C1 segment of cervical spinal cord (tissue), 14 donors: ENCODE measurements around the gene ODAD3.
"Not testable (repeated sequence)": the region's sequence is repeated elsewhere in the genome, so short reads cannot be mapped to it uniquely, and the experiment has no call there.

Experiments
- DNase-seq, 14 donors: peaks; one replicate each; lab custom pipeline; 2025; lab: John Stamatoyannopoulos, UW

ODAD3 gene

GRCh38 chr19:11435057-11435832, at the start of gene ODAD3, which contains the start of gene PRKCSH:
Gene ODAD3, minus strand, starts transcription at chr19:11435121. Its CDS starts 105 bp downstream, at chr19:11435016.
Gene PRKCSH, plus strand, starts transcription at chr19:11435635. Its CDS starts 483 bp downstream, at chr19:11436118.
- peak; percentile 98 to 100 (median 100) for DNase-seq

DNA sequence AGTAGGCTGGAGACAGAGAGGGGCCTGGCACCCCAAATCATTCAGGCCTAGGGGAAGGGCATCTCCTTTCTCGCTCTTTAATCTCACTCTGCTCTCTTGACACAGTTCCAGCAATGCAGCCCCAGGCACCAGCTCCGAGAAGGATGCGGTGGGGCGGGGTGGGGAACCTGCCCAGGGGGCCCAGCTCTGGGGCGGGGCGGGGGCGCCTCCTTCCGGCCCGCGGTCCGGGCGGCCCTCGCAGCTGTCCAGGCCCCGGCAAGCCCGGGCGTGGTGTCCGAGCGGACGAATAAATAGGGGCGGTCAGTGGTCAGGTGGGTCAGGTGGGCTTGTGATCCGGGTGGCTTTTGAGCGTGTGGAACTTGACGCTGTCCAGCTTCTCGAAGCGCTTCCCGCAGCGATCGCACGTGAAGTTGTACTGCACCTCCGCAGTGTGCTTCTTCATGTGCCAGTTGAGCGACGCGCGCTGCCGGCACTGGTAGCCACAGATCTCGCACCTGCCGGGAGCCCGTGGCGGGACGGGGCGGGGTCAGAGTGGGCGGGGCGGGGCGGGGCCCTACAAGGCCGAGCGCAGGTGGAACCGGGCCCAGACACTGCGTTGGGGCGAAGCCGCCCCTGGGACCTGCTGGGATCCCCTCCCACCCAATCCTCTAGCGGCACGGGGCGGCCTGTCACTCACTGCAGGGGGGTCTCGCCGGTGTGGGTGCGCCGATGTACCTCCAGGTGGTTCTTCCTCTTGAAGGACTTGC, 48.6 kb upstream of the ODAD3 start:
- DNase-seq, result no peak

DNA sequence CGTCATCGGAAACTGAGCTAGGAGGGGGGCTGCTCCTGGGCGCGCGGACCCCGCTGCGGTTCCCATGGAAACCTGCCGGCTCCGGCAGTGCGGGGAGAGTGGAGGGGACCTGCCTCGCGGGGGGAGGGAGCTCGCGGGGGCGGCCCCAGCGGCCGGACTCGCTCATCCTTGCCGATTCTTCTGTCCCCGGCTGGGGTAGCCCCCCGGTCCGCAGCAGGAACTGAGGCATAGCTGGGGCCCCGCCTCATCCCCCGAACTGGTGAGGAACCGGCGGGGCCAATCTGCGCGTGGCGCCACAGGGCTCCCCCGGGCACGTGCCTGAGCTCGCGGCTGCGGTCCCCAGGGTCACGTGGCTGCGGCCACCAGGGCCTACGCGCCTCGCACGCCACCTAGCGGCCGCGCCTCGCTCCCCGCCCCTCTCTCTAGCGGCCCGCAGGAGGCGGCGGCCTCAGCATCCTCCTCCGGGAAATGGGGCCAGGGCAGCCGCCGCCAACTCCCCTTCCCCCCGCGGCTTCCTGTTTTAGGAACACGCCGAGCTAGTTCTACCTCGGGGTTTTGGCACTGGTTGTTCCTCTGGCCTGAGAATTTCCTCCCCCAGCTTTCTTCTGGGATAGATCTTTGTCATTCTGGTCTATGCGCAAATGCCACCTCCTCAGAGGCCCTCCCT, 47.6 kb upstream of the ODAD3 start:
- peak in 13 of 14 donors; percentile 81 to 96 (median 89) for DNase-seq

- DNase-seq, result peak; percentile 35 to 98 (median 92)
These were observed 46.8 kb upstream of the ODAD3 start for GRCh38 chr19:11481534-11482383.

DNA sequence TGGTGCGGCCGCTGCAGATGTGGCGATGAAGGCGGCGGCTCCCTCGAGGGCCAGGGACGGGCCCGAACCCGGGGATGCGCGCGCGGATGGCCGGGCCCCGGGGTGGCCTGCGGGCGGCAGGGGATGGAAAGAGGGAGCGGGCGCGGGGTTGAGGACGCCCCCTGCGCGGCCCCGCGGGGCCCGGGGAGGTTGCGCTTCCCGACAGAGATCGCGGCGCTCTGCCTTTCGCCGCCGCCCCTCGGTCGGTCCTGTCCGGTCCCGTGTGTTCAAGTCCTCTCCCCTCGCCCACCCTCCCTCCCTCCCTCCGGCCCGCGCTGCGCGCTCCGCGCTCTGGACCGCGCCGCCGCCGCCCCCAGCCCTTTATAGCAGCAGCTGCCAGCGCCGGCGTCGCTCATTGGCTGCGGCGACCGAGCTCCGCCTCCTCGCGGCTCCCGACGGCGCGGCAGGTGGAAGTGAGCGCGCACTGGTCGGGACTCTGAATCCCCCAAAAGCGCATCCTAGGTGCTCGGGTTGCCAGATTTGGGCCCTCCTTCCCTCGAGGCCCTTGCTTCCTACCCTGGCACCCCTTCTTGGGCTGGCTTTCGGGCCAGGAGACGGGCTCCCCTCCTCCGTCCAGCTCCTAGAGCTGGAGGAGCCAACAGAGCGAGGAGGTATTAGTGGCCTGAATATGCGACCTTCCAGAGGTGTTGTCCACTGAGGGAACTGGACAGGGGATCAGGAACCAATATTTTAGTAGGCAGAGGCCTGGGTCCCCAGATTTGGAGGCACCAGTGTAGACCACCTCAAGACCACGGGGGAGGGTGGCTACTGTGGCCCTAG, 46.0 kb upstream of the ODAD3 start, which contains the start of gene ELAVL3:
ELAVL3 (minus strand) TSS at position 332 of the 819 bp plus-strand sequence. CDS start 438 bp downstream, outside the sequence.
- DNase-seq, result peak in 13 of 14 donors; percentile 12 to 77 (median 57)

- DNase-seq, result peak in 8 of 14 donors; percentile 16 to 52 (median 38)
These were observed 45.2 kb upstream of the ODAD3 start for GRCh38 chr19:11479898-11480714.

DNA sequence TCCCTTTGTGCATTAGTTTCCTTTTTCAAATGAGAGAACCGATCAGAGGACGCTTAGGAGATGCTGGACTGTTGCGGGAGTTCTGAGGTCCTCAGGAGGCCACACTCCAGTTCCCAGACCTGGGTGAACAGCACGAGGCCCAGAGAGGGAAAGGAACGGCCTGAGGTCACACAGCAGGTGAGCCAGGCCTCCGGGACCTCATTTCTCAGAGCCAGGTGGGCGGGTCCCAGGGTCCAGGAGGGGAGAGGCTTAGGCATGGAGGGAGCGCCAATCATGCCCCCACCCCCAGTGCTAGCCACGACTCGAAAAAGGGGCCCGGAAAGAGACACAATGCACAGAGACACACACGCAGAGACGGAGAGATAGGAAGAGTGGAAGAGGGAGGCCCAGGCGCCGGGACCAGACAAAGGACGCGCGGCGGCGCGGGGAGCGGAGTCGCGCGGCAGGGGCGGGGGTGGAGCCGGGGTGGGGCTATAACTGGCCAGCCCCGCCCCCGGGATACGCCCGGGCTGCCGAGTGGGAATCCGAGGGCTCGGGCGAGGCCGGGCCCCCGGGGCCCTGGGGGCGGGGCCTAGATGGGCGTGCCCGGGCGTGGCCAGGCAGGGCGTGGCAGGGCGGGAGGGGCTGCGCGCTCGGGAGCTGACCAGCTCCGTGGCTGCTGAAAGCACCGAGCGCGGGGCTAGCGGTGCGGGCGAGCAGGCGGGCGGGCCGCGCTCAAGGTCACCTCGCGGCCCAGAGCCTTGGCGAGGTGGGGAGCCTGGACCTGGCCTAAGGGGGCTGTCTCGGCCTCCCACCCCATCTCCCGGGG, 44.4 kb upstream of the ODAD3 start:
- DNase-seq, result peak in 13 of 14 donors; percentile 19 to 81 (median 48)

- DNase-seq, result peak in 9 of 14 donors; percentile 8 to 50 (median 23)
These were observed 43.5 kb upstream of the ODAD3 start for GRCh38 chr19:11478167-11479089.

GRCh38 chr19:11475861-11476260, 40.9 kb upstream of the ODAD3 start:
- DNase-seq, result peak in 1 of 14 donors; percentile 54

GRCh38 chr19:11475343-11475742, 40.4 kb upstream of the ODAD3 start:
- not testable (repeated sequence) for DNase-seq

- DNase-seq, result no peak
These were observed 38.8 kb upstream of the ODAD3 start for GRCh38 chr19:11473725-11474124.

DNA sequence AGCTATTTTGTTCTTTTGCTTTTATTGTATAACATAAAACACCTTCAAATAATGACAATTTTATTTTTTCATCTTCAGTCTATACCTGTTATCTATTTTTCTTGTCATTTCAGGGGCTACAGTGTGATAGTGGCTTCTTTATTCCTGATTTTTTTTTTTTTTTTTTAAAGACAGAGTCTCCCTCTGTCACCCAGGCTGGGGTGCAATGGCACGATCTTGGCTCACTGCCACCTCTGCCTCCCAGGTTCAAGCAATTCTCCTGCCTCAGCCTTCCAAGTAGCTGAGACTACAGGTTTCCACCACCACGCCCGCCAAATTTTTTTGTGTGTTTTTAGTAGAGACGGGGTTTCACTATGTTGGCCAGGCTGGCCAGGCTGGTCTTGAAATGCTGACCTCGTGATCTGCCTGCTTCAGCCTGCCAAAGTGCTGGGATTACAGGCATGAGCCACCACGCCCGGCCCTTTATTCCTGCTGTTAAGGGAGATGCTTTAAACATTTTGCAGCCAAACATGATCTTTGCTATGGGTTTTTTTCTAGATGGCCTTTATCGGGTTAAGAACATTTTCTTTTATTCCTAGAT, 33.4 kb upstream of the ODAD3 start:
- DNase-seq, result not testable (repeated sequence)

- no peak for DNase-seq
These were observed 30.7 kb upstream of the ODAD3 start for GRCh38 chr19:11465600-11465999.

DNA sequence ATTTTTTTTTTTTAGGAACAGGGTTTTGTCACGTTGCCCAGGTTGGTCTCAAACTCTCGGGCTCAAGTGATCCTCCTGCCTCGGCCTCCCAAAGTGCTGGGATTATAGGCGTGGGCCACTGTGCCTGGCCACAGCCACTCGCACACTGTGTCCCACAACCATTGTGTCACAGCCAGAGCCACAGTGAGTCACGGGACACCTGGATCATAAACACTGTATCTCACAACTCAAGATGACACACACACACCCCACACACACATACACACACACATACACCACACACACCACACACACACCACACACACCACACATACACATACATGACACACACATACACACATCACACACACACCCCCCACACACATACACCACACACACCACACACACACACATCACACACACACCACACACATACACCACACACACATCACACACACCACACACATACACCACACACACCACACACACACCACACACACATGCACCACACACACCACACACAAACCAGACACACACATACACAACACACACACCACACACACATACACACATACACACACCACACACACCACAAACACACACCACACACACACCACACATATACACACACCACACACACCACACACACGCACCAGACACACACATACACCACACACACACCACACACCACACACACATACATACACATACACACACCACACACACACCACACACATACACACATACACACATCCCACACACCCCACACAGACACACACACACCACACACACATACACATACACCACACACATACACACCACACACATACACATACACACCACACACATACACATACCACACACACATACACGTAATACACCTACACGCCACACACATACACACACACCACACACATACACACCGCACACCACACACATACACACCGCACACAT, 29.7 kb upstream of the ODAD3 start:
- DNase-seq, result no peak

DNA sequence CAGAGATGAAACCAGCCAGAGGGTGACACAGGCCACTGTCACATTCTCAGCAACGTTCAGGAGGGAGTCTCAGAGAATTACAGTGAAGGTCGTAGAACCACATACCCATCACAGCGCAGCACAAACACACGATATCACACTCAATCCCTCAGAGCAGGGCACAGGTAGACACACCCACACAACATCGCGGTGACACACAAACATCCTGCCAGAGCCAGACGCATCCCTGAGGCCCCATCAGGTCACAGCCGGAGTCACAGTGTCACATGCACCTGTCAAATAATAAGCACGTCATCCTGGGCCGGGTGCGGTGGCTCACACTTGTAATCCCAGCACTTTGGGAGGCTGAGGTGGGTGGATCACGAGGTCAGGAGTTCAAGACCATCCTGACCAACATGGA, 28.5 kb upstream of the ODAD3 start:
- no peak for DNase-seq

GRCh38 chr19:11461453-11461852, 26.5 kb upstream of the ODAD3 start:
- DNase-seq, result no peak
